GM18502 (cell line): ENCODE measurements around the gene KCTD3.
A peak's percentile ranks its signal among the peaks of the same experiment; 100 is the strongest.

ENCODE experiments used
- ATAC-seq: cut with Tn5 transposase; IDR thresholded peaks from one replicate; pipeline ENCODE4 v1.9.1; 2021; ENCODE audit warnings: mild to moderate bottlenecking; ENCODE audit not compliant: unreplicated experiment, poor library complexity

KCTD3 gene

DNA sequence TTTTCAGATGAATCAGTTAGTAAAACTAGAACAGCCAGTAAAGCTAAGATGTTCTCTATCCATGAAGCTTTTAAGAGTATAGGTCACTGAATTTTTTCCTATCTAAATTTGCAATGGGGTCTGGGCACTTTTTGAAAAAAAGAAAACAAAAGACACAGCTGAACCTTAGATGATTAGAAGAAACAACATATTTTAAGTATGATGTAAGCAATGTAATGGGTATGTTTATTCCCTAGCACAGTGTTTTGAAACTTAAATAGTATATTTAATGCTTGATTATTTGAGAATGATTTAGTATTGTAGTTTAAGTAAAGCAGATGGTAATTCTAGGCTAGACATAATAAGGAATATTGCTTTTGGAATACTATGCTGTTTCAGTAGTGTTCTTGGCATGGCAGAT lies 36.2 kb downstream of the KCTD3 start:
- no peak for ATAC-seq

DNA sequence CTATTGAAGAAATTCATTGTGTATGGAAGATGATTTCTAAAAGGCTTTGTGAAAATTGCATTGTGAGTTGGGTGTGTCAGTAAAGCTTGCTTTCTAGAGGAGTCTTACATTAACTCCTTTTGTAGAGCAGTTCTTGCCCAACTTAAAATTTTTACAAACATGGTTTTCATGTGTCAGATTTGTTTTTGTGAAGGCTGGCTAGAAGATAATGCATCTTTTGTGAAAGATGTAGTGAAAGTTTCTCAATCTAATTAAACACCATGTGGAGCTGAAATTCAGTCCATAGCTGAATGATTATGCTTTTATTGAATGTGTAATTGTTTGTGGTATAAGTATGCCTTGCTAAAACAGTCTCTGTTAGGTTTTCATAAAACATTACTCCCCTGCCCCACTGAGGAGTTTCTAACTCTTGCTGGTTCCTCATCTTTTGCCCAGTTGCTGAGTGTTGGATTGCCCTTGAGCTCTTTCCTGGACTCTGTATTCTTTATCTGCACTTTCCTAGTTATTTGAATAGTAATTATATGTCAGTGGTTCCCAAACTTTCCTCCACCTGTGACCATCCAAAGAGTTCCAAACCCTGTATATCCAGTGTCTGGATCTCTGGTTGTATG lies 38.0 kb downstream of the KCTD3 start:
- ATAC-seq, result no peak

DNA sequence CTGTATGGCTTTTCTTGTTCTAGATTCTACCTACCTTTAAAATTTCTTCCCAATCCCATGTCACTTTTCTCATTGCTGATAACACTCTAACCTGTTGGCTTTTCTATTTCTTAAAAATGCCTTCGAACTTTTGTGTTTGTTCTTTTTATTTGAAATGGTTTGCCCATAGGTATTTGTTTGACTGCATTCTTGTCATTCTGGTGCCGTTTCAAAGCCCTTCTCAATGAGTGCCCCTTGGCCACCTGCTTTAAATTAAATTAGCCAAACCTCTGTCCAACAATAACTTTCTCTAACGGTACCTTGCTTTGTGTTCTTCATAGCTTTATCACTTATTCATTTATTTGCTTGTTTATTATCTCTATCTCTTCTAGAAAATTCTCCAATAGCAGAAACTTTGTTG lies 38.9 kb downstream of the KCTD3 start:
- ATAC-seq, result no peak

- peak; percentile 57 for ATAC-seq
These were observed 39.6 kb downstream of the KCTD3 start for GRCh38 chr1:215606564-215607168.

GRCh38 chr1:215607412-215607811 lies 40.3 kb downstream of the KCTD3 start:
- ATAC-seq, result no peak

GRCh38 chr1:215608646-215609045 lies 41.5 kb downstream of the KCTD3 start:
- no peak for ATAC-seq

DNA sequence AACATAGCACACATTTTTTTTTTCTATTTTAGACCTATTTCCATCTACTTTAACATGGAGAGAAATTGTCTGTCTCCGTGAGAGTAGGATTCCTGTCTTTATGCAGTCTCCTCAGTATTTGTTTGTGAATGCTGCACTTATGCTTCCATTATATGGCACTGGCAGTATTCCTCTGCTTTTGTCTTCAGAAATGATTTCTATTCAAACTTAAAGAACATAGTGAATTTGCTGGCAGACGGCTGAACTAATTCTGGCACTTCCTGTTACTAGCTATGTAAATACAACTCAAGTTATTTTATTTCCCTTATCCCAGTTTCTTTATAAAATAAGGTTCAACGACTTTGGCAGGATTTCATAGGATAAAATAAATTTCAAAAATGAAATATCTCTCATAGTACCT lies 45.3 kb downstream of the KCTD3 start:
- no peak for ATAC-seq

GRCh38 chr1:215617979-215618378 lies 50.9 kb downstream of the KCTD3 start:
- ATAC-seq, result peak; percentile 69

GRCh38 chr1:215623162-215623561 lies 56.1 kb downstream of the KCTD3 start:
- ATAC-seq, result no peak

- ATAC-seq, result no peak
These were observed 58.8 kb downstream of the KCTD3 start for GRCh38 chr1:215625949-215626348.

GRCh38 chr1:215631040-215631439 lies 63.9 kb downstream of the KCTD3 start:
- ATAC-seq, result no peak

GRCh38 chr1:215631489-215631888 lies 64.4 kb downstream of the KCTD3 start:
- no peak for ATAC-seq

DNA sequence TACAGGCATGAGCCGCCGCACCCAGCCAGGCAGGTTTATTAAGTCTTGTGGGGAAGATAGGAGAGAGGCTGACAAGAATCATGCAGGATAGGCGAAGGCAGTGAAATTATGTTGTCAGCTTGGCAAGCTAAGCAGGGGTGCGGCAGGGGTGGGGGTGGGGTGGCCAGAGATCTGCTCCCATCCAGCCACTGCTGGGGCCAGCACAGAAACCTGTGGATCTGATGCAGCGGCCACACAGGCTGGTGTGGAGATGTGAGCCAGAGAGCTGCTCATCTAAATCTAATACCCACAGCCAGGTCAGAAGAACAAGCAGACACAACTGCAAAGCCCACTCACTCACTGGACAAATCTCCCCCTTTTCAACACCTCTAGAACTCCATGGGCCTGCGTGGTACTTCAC lies 68.7 kb downstream of the KCTD3 start:
- no peak for ATAC-seq

- ATAC-seq, result no peak
These were observed 69.3 kb downstream of the KCTD3 start for GRCh38 chr1:215636258-215636965.

GRCh38 chr1:215637041-215637573 lies 70.0 kb downstream of the KCTD3 start:
- ATAC-seq, result no peak

GRCh38 chr1:215640429-215641148 lies 73.5 kb downstream of the KCTD3 start:
- no peak for ATAC-seq

DNA sequence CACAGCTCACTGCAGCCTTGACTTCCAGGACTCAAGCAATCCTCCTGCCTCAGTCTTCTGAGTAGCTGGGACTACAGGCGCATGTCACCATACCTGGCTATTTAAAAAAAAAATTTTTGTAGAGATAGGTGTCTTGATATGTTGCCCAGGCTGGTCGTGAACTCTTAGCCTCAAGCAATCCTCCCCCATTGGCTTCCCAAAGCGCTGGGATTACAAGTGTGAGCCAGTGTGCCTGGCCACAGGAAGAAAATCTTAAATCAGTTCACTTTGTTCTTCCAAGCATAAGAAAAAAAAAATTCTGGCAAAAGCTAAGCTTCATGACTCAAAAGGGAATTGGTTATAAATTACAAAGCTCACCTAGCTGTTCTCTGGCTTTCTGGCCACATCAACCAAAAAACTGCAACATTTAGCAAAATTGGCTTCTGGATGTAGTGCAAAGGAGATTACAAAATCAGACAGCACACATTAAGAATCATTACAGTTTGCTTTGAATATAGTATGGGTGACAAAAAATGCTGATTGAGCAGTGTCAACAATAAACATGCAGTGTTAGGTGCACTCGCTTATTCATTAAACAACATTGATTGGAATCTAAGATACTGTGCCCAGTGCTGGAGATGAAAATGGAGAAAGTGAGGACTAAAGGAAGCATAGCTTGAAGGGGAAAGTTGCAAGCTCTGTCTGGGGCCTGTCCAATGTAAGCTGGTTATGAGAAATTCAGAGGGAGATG lies 76.7 kb downstream of the KCTD3 start:
- no peak for ATAC-seq

GRCh38 chr1:215645182-215645581 lies 78.1 kb downstream of the KCTD3 start:
- no peak for ATAC-seq

GRCh38 chr1:215645861-215646260 lies 78.8 kb downstream of the KCTD3 start:
- no peak for ATAC-seq

- ATAC-seq, result no peak
These were observed 80.6 kb downstream of the KCTD3 start for GRCh38 chr1:215647738-215648137.
